Natural killer cell (primary cell): ENCODE measurements around the gene ANXA10. TPM values are rescaled to one million over a fixed set of nuclear protein-coding genes. Genes with fewer than 3 reads are reported as not detected.

Source experiments
- ATAC-seq, 3 donors: fragments of 150-1000 bp in 2 of 3; fragments of 200-7000 bp in 1 of 3; cut with Tn5 transposase; 1 replicate in 1 of 3; 2 replicates in 2 of 3; pipeline ENCODE4 v1.10.0; 2021; ENCODE audit warnings: mild to moderate bottlenecking in 2 of 3, moderate library complexity in 2 of 3
- DNase-seq, 2 donors: peaks; one replicate each; pipeline versions ENCODE4 v3.0.0 to v3.0.0-alpha.2; 2013 to 2021; ENCODE audit warnings: mixed read lengths in 1 of 2
- H3K27ac ChIP-seq: one replicate; pipeline ENCODE4 v1.5.1; 2013; ENCODE audit warnings: mild to moderate bottlenecking, low read length
- H3K27me3 ChIP-seq: one replicate; pipeline ENCODE4 v1.6.1; 2013; ENCODE audit warnings: low read length; ENCODE audit not compliant: control insufficient read depth, insufficient read depth
- H3K36me3 ChIP-seq: one replicate; pipeline ENCODE4 v1.6.1; 2013; ENCODE audit warnings: low read length; ENCODE audit not compliant: control insufficient read depth, insufficient read depth
- H3K4me1 ChIP-seq: one replicate; pipeline ENCODE4 v1.6.1; 2013; ENCODE audit warnings: low read length; ENCODE audit not compliant: control insufficient read depth, insufficient read depth
- H3K4me3 ChIP-seq: one replicate; pipeline ENCODE4 v1.5.1; 2013; ENCODE audit warnings: low read length
- H3K9me3 ChIP-seq: one replicate; pipeline ENCODE4 v1.6.1; 2013; ENCODE audit warnings: low read length; ENCODE audit not compliant: control insufficient read depth, insufficient read depth
- H3K27ac Mint-ChIP-seq, 2 donors: one replicate each; pipeline ENCODE4 v1.8.0; 2022; ENCODE audit warnings: mild to moderate bottlenecking in 2 of 2, mixed read lengths in 2 of 2, moderate library complexity in 1 of 2
- H3K27me3 Mint-ChIP-seq, 2 donors: one replicate each; pipeline ENCODE4 v1.8.0; 2022; ENCODE audit warnings: low read depth in 2 of 2, mixed read lengths in 2 of 2
- H3K36me3 Mint-ChIP-seq: one replicate; pipeline ENCODE4 v1.8.0; 2022; ENCODE audit warnings: mixed read lengths
- H3K4me1 Mint-ChIP-seq, 2 donors: one replicate each; pipeline ENCODE4 v1.8.0; 2022; ENCODE audit warnings: mixed read lengths in 2 of 2
- H3K4me3 Mint-ChIP-seq: one replicate; pipeline ENCODE4 v1.8.0; 2022; ENCODE audit warnings: mild to moderate bottlenecking, moderate library complexity, mixed read lengths
- H3K9me3 Mint-ChIP-seq, 2 donors: one replicate each; pipeline ENCODE4 v1.8.0; 2022; ENCODE audit warnings: mixed read lengths in 2 of 2
- CTCF ChIP-seq: fragments of 200-600 bp; IDR thresholded peaks from one replicate; pipeline ENCODE4 v1.8.0; 2022; ENCODE audit warnings: antibody characterized with exemption
- WGBS: methylation state at CpG from one replicate; pipeline ENCODE4 v1.1.7; 2013; ENCODE audit warnings: missing lambda C conversion rate; ENCODE audit not compliant: insufficient coverage; 5-methylcytosine and 5-hydroxymethylcytosine counted together
- intact Hi-C: fragments of 100-400 bp; cut with micrococcal nuclease; formaldehyde crosslinking; loops from one replicate; pipeline ENCODE4 v1.14.2; 2022
- total RNA-seq, 4 donors: library from RNA; stranded (reverse); fragments of 120-200 nt in 1 of 4; gene quantifications; one replicate each; pipeline versions ENCODE4 v1.2.3 to v1.2.4, GENCODE V29; 2013 to 2022

The ANXA10 gene
- total RNA-seq, 3 donors from 2014 or later (not counting 1 experiment from before 2014, with no cell fraction given): not detected

- TF ChIP-seq CTCF: no peak
- no peak for ATAC-seq
- Histone ChIP-seq H3K36me3 (no peaks in the 10 kb centered on the region), H3K27ac (no peak overlapping the region), H3K9me3 (no peaks in the 10 kb centered on the region), H3K27me3 (no peaks in the 10 kb centered on the region), H3K4me3 (no peak overlapping the region), H3K4me1 (no peaks in the 10 kb centered on the region)
- Mint-ChIP-seq H3K4me3 (no peak overlapping the region), H3K4me1 (peaks cover 6% of the 10 kb centered on the region in 2 donors), H3K27ac (no peak overlapping the region), H3K36me3 (no peaks in the 10 kb centered on the region), H3K27me3 (no peaks in the 10 kb centered on the region), H3K9me3 (peaks cover 0 to 2% of the 10 kb centered on the region in 2 donors)
- intact Hi-C loops: no loop called here
- no peak for DNase-seq
- WGBS: 88% methylated on average over 3 of the region's 6 CpGs
These were observed 62.4 kb downstream of the ANXA10 start for GRCh38 chr4:168154546-168155277.

- Mint-ChIP-seq H3K36me3 (no peaks in the 10 kb centered on the region), H3K4me3 (no peak overlapping the region), H3K4me1 (no peaks in the 10 kb centered on the region), H3K27ac (no peak overlapping the region), H3K27me3 (peaks cover 0 to 2% of the 10 kb centered on the region in 2 donors), H3K9me3 (peaks cover 4 to 11% of the 10 kb centered on the region in 2 donors)
- Histone ChIP-seq H3K36me3 (no peaks in the 10 kb centered on the region), H3K27me3 (peaks cover 2% of the 10 kb centered on the region), H3K4me1 (no peaks in the 10 kb centered on the region), H3K27ac (no peak overlapping the region), H3K9me3 (no peaks in the 10 kb centered on the region), H3K4me3 (no peak overlapping the region)
- no peak for TF ChIP-seq CTCF
- ATAC-seq (no peak), DNase-seq (no peak)
- intact Hi-C loops: no loop called here
These were observed 70.3 kb downstream of the ANXA10 start for GRCh38 chr4:168162604-168163003.

- Histone ChIP-seq H3K4me3 (no peak overlapping the region), H3K9me3 (no peaks in the 10 kb centered on the region), H3K27ac (no peak overlapping the region), H3K27me3 (peaks cover 2% of the 10 kb centered on the region), H3K4me1 (no peaks in the 10 kb centered on the region), H3K36me3 (no peaks in the 10 kb centered on the region)
- 90% methylated on average over 1 of the region's 2 CpGs for WGBS
- Mint-ChIP-seq H3K27ac (no peak overlapping the region), H3K4me1 (no peaks in the 10 kb centered on the region), H3K36me3 (no peaks in the 10 kb centered on the region), H3K27me3 (peaks cover 0 to 2% of the 10 kb centered on the region in 2 donors), H3K9me3 (peaks cover 4 to 11% of the 10 kb centered on the region in 2 donors), H3K4me3 (no peak overlapping the region)
- no peak for TF ChIP-seq CTCF
- DNase-seq (no peak), ATAC-seq (no peak)
- intact Hi-C loops: no loop called here
These were observed 70.8 kb downstream of the ANXA10 start for GRCh38 chr4:168163106-168163505.

- Histone ChIP-seq H3K27me3 (peaks cover 2% of the 10 kb centered on the region), H3K4me1 (no peaks in the 10 kb centered on the region), H3K27ac (no peak overlapping the region), H3K4me3 (no peak overlapping the region), H3K36me3 (no peaks in the 10 kb centered on the region), H3K9me3 (no peaks in the 10 kb centered on the region)
- WGBS: no CpG with 5 or more reads among the region's 3 CpGs
- no peak overlapping the region for H3K4me3 Mint-ChIP-seq
- no peak for TF ChIP-seq CTCF
- peaks cover 0 to 2% of the 10 kb centered on the region in 2 donors for H3K27me3 Mint-ChIP-seq
- no peak overlapping the region for H3K27ac Mint-ChIP-seq
- H3K4me1 Mint-ChIP-seq: no peaks in the 10 kb centered on the region
- H3K9me3 Mint-ChIP-seq: peaks cover 4 to 10% of the 10 kb centered on the region in 2 donors
- intact Hi-C loops: no loop called here
- DNase-seq: no peak
- no peak for ATAC-seq
- no peaks in the 10 kb centered on the region for H3K36me3 Mint-ChIP-seq
These were observed 71.7 kb downstream of the ANXA10 start for GRCh38 chr4:168164045-168164444.
